ENCODE measurements around the gene USO1.

DNA sequence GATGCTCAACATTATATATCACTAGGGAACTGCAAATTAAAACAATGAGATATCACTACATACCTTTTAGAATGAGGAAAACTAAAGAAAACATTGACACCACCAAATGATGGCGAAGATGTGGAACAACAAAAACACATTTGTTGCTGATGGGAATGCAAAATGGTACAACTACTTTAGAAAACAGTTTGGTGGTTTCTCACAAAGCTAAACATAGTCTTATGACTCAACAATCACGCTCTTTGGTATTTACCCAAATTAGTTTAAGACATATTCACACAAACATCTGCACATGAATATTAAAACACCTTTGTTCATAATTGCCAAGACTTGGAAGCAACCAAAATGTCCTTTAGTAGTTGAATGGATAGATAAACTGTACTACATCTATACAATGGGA is 53.2 kb downstream of the USO1 start:
- TF ChIP-seq, protein P1, sequence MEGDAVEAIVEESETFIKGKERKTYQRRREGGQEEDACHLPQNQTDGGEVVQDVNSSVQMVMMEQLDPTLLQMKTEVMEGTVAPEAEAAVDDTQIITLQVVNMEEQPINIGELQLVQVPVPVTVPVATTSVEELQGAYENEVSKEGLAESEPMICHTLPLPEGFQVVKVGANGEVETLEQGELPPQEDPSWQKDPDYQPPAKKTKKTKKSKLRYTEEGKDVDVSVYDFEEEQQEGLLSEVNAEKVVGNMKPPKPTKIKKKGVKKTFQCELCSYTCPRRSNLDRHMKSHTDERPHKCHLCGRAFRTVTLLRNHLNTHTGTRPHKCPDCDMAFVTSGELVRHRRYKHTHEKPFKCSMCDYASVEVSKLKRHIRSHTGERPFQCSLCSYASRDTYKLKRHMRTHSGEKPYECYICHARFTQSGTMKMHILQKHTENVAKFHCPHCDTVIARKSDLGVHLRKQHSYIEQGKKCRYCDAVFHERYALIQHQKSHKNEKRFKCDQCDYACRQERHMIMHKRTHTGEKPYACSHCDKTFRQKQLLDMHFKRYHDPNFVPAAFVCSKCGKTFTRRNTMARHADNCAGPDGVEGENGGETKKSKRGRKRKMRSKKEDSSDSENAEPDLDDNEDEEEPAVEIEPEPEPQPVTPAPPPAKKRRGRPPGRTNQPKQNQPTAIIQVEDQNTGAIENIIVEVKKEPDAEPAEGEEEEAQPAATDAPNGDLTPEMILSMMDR (IDR thresholded peaks at IDR 0.05) = no peak
- TF ChIP-seq POLR2A (IDR thresholded peaks at IDR 0.05) = no peak

Measured in testis (tissue), 2 donors.